HG03342 (cell line): Measurements from ENCODE around the gene PSMC4.

Source experiments
- ATAC-seq: cut with Tn5 transposase; IDR thresholded peaks from one replicate; pipeline ENCODE4 v1.9.1; 2021; ENCODE audit warnings: mild to moderate bottlenecking, moderate library complexity; ENCODE audit not compliant: unreplicated experiment

Gene PSMC4

DNA sequence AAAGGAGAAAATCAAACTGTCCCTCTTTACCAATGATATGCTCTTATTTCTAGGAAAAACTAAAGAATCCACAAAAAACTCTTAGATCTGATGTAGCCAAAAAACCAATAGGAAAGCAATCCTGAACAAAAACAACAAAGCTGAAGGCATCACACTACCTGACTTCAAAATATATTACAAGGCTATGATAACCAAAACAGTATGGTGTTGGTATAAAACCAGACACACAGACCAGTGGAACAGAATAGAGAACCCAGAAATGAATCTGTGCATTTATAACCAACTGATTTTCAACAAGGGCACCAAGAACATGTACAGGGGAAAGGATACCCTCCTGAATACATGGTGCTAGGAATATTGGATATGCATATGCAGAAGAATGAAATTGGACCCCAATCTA is 16.2 kb downstream of the PSMC4 start:
- no peak for ATAC-seq

DNA sequence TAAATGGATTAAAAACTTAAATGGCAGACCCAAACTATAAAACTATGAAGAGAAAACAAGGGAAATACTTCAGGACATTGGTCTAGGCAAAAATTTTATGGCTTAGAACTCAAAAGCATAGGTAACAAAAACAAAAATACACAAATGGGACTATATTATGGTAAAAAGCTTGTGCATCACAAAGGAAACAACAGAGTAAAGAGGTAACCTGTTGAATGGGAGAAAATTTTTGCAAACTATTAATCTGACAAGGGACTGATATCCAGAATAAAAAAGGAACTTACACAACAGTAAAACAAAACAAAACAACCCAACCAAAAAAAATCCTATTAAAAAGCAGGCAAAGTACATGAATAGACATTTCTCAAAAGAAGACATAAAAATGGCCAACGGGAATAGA is 16.6 kb downstream of the PSMC4 start:
- no peak for ATAC-seq

DNA sequence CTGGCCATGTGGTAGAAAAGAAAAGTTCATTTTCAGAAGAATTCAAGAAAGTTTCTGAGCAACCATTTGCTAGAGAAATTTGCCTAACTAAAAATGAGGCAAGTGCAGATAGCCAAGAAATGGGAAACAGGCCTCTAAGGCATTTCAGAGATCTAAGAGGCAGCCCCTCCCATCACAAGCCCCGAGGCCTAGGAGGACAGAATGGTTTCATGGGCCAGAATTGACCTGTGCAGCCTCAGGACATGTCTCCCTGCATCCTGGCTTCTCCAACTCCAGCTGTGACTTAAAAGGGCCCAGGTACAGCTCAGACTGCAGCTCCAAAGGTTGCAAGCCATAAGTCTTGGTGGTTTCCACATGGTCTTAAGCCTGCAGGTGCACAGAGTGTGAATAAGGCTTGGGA is 22.6 kb downstream of the PSMC4 start:
- ATAC-seq = no peak

DNA sequence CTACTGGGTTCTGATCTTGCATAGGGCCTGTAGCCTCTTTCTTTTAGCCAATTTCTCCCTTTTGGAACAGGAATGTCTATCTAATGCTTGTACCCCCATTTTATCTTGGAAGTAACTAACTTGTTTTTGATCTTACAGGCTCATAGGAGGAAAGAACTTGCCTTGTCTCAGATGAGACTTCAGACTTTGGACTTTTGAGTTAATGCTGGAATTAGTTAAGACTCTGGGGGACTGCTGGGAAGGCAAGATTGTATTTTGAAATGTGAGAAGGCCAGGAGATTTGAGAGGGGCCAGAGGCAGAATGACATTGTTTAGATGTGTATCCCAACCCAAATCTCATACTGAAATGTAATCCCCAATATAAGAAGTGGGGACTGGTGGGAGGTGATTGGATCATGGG is 23.4 kb downstream of the PSMC4 start:
- no peak for ATAC-seq

DNA sequence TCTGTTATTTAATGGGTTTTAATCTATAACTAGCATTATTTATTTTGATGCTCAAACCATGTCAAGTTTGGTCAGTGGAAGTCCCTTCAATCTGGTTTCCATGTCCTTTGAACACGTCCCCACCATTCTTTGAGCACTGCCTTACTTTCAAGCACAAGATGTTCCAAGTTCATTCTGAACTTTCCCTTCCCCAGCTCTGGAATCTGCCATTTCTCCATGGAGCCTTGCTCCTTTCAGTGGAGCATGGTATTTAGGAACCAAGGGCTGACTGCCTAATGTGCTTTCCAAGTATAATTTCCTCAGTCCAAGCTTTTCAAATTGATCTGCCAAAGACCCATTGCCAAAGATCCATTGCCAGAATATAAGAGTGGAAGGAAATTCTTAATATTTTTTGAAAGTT is 24.8 kb downstream of the PSMC4 start:
- ATAC-seq = no peak

DNA sequence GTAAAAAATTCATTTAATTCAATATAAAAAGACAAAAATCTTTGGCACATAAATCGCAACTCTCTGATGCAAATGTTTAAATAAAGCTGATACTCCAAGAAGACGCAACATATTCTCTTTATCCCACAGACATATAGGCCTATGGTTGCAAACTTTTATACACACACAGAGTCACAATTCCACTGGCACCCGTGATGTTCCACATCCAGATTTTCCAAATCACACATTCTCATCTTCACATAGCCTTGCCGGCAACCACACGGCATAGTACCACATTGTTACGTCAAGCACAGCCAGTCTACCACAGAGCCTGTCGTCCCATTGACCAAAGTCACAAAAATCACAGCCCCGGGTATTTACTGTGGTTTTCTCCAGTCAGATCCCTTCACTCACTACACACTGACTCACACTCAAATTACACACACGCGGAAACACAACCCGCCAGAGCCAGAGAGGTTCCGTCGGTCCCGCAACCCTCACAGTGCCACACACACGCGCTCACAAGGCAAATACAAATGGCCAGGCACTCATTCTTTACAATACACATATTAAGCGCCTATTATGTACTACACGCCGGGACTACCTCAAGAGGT is 25.3 kb downstream of the PSMC4 start:
- ATAC-seq = peak; percentile 23

DNA sequence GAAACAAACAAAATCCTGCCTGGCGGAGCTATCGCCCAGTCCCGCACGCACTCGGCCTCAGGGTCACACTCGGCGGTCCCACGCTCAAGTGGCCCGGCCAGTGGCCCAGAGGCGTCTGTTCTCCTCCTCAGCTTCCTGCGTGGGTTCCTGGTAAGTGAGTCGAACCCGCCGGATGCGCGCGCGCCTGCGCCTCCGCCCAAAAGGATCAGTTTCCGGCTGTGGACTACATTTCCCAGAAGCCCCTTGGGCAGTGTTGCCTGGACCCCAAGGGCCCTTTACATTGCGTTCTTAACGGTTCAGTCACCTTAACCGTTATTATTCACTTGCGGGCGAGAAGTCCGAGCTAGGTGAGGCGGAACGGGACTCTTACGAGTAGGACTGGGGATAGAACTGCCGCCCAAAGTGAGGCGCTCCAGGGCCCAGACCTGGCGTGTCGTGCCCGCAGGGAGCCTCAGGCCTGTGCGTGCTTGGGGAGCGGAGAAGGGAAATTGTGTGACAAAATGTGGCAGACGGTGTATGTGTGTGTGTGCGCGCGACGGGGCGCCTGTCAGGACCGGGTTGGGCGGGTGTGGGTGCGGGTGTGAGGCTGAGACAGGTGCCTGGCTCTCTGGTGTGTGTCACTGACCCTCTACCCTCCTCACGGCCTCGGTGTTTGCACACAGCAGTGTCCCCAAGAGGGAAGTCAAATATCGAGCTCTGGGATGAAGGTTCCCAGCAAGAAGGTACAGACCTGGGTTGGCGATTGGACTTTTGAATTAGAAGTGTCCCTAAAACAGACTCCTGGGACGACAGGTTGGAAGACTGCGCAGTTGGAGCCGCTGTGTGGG is 26.1 kb downstream of the PSMC4 start, which contains the start of gene ZNF546:
Gene ZNF546 (plus strand): TSS at position 250 of the 827 bp plus-strand sequence. CDS start 1,267 bp downstream, outside the sequence.
- ATAC-seq = peak; percentile 85

DNA sequence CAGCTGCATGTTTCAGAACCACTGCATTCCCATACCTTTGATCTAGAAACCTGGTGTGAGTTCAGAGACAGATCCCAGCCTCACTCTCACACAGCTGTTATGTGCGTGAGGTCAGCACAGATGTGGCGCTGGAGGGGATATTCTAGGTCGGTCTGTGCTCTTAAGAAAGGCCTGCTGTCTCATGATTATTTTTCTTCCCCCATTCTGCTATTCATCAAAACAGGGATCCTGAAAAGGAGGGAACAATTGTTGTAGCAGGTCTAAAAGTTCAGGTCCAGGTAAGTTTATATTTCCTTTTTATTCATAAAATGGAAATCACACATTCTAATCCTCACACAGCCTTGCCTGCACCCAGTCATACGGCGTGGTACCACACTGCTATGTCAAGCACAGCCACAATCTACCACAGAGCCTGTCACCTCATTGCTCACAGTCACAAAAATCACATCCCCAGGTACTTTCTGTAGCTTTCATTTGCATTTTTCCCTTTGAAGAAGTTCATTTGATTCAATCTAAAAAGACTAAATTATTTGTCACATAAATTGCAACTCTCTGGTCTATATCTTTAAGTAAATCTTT is 26.8 kb downstream of the PSMC4 start:
- ATAC-seq = no peak

DNA sequence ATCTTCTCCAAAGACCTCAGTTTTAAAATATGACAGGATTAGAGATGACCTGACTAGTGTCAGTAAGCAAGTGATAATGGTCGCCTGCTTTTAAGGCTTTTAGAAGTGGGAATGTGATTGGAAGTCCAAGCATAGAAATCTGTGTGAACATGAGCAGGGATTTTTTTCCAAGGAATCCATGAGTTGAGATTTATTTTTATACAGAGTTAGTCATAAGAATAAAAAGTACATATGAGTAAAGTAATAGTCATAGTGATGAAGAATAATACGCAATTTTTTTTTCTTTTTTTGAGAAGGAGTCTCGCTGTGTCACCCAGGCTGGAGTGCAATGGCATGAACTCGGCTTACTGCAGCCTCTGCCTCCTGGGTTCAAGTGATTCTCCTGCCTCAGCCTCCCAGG is 27.5 kb downstream of the PSMC4 start:
- no peak for ATAC-seq

DNA sequence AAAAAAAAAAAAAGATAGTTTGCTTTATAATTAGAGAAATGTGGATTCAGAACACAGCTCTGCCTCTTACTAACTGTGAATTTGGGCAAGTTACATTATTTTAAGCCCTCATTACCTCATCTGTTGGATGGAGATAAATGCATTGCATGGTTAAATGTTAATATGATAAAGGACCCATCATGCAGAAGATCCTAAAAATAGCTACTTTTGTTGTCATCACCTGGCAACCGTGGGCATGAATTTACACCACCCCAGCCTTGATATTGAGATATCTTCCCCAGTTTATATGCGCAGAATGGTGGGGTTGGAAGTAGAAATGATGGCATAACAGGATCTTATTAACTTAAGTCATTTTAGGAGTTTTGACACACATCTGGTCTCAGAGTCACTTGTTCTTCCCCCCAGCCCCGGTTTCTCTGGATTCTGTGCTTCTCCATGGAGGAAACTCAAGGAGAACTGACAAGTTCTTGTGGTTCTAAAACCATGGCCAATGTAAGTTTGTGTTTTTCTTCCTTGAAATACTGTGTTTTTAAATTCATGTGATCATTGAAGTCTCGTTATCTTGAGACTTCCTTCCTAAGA is 34.8 kb downstream of the PSMC4 start:
- ATAC-seq = no peak

DNA sequence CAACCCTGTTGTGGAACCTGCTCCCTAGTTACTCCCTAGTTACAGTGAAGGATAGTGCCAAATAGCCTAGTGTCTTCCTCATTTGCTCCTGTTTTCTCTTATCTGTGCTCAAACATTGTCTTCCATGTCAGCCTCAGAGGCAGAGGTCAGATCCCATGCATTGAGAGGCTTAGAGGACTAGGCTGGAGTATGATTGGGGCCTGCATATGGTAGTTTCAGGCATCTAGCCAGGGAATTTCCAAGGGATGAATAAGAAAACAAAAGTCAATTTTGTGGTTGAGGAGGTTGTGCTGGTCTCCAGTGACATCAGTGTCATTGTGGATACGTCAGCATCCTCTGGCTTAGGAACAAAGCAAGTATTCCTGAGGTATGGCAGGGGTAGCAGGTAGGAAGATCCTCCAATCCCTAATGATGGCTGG is 35.3 kb downstream of the PSMC4 start:
- ATAC-seq = no peak

DNA sequence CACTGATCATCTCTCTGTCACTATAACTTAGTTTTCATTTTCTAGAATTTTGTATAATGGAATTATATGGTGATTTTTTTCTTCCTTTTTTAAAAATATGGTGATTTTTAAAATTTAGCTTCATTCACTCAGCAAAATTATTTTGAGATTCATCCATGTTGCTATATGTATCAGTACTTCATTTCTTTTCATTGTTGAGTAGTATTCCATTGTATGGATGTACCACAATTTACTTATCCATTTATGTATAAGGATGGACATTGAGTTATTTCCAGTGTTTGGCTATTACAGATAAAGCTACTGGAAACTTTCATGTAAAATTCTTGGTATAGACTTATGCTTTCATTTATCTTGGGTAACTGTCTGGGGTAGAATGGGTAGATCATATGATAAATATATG is 38.7 kb downstream of the PSMC4 start:
- no peak for ATAC-seq

DNA sequence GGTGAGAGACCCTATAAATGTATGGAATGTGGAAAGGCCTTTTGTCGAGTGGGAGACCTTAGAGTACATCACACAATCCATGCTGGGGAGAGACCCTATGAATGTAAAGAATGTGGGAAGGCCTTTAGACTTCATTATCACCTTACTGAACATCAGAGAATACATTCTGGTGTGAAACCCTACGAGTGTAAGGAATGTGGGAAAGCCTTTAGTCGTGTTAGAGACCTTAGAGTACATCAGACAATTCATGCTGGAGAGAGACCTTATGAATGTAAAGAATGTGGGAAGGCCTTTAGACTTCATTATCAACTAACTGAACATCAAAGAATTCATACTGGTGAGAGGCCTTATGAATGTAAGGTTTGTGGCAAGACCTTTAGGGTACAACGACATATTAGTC is 43.0 kb downstream of the PSMC4 start:
- ATAC-seq = no peak

DNA sequence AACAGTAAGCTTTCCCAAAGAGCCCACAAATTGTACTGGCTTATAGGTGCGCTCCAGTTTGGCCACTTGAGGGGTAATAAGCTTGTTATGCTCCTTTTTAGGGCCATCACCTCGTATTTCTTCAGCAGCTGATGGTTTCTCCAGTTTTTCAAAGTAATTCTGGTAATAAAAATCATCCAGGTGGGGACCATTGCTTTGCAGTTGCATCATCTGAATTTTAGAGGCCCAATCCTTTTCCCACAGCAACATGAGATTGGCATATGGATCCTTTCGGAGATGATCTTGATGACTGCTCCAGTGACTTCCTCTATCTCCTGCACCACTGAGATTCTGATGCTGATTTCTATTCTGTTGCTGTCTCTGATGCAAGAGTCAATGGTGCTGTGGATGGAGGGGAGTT is 53.0 kb downstream of the PSMC4 start:
- no peak for ATAC-seq

DNA sequence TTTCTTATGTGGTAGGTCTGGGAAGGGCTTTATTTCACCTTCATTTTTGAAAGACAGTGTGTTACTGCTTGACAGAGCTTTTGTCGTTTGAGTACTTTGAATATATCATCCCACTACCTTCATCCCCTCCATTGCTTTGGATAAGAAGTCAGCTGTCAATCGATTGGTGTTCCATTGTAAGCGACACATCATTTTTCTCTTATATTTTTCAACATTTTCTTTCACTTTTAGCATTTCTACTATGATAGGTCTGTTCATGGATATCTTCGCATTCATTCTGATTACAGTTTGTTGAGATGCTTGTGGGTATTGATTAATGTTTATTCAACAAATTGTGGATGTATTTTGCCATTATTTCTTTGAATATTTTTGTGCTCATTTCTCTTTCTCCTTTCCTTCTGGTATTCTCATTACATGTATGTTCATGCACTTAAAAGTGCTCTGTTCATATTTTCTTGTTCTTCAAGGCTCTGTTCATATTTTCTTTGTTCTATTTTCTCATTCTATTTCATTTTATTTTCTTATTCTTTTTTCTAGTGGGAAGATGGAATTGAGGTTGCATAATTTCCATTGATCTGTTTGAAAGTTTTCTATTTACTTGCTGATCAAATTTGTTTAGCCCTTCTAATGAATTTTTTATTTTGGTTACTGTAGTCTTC is 55.1 kb downstream of the PSMC4 start:
- ATAC-seq = no peak

DNA sequence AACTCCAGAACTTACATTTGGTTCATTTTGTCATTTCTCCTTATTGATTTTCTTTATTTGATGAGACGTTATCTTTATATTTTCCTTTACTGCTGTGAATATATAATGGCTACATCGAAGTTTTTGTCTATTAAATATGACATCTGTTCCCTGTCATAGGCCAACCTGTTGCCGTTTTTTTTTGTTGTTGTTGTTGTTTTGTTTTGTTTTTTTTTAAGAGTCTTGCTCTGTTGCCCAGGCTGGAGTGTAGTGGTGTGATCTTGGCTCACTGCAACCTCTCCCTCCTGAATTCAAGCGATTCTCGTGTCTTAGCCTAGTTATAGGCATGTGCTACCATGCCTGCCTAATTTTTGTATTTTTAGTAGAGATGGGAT is 55.6 kb downstream of the PSMC4 start:
- no peak for ATAC-seq
